Heart left ventricle (tissue), 13 donors: ENCODE data around the gene ZNF516.

Experiments used
- CTCF ChIP-seq, 12 donors: fragments of 200-600 bp; sonication (generic) in 4 of 12; IDR thresholded peaks; one replicate each; pipeline versions ENCODE4 v1.5.0 to v1.8.0; 2018 to 2022; ENCODE audit warnings: antibody characterized with exemption in 12 of 12, mild to moderate bottlenecking in 5 of 12
- POLR2A ChIP-seq, 2 donors: fragments of 450-650 bp; IDR thresholded peaks; one replicate each; pipeline ENCODE4 v1.6.1; 2017; ENCODE audit warnings: antibody characterized with exemption in 2 of 2, mild to moderate bottlenecking in 2 of 2, moderate library complexity in 2 of 2
- donor health status: ischemic (EF 13 %, LVEDD 7.1; RV severe dilation, severe dysfunction).
- donor health status: DM: no; HTN: yes; CAD: no.
- donor health status: DM: no; HTN: no; CAD: no.
- donor health status: ischemic (EF 25% LVEDD 6.9; RV normal size, moderate dysfunction).
- donor health status: ischemic (EF 25% LVEDD 5.7; RV mildly dilated, moderate dysfunction).
- donor health status: ischemic (EF 35%, LVEDD 5.7; RV mildly dilated, moderate dysfunction).
- donor health status: nonischemic (EF 11% LVEDD 7.7; RV severe dilation, severe dysfunction).
- donor health status: DM: yes; HTN: yes; CAD: no.
- donor health status: PGD.
- donor health status: ischemic (EF 29% LVEDD 5.4; RV normal size, mild dysfunction).
- donor health status: nonischemic (EF 23%, LVEDD 6.1; RV moderate dilation, normal function).

DNA sequence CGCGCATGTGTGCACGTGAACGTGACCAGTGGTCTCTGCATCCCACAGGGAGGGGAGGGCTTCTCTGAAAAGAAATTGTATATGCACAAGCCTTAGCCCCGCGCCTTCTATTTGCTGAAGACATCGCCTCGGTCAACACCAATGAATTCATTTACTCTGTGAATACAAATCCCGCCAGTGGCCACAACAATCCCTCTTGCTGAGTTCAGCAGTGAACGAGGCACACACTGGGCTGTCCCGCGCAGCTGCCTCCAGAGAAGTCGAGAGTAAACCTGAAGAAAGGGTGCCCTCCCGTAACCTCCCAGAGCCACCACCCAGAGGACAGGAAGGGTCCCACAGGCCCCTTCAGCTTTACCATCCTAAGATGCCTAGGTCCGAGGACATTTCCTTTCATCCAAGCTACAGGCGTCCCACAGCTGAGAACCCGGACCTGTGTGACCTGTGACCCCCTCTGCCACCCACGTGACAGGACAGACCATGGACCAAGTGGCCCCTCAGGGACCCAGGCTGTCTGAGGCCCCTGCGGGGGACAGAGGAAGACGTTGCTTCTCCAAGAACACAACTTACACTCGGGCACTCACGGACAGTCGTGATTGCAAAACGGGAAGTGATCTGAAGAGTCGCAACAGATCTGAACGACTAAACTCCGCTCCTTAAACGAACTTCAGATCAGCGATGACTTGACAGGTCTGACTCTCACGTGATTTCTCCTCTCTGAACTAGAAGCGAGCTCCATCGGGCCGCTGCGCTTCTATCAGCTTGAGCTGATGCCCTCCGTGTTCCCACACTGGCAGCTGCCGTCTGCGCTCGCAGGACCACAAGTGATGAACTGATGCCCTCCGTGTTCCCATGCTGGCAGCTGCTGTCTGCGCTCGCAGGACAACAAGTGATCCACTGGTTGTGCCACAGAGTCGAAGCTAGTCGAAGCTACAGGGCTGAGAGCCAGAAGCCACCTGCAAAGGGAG lies 92.7 kb downstream of the ZNF516 start:
- TF ChIP-seq CTCF (IDR thresholded peaks at IDR 0.05) (no peak), POLR2A (IDR thresholded peaks at IDR 0.05) (no peak)
